ENCODE measurements around the gene SMARCAD1.

SMARCAD1 gene

GRCh38 chr4:94226763-94227162, 19.1 kb downstream of the SMARCAD1 start:
- Histone ChIP-seq H3K4me3 (no peak overlapping the region), H3K27ac (no peak overlapping the region)

GRCh38 chr4:94228493-94229216, 21.0 kb downstream of the SMARCAD1 start:
- Histone ChIP-seq H3K4me3 (no peak overlapping the region), H3K27ac (no peak overlapping the region)

GRCh38 chr4:94232519-94232918, 24.9 kb downstream of the SMARCAD1 start:
- H3K27ac ChIP-seq: no peak overlapping the region
- H3K4me3 ChIP-seq: no peak overlapping the region

GRCh38 chr4:94235825-94236224, 28.2 kb downstream of the SMARCAD1 start:
- no peak overlapping the region for H3K4me3 ChIP-seq
- no peak overlapping the region for H3K27ac ChIP-seq

- no peak overlapping the region for H3K27ac ChIP-seq
Measured at GRCh38 chr4:94237271-94237670, 29.6 kb downstream of the SMARCAD1 start.

GRCh38 chr4:94238160-94238559, 30.5 kb downstream of the SMARCAD1 start:
- Histone ChIP-seq H3K27ac (peak overlapping the region in 1 of 21 experiments; percentile 18), H3K4me3 (no peak overlapping the region)

More at GRCh38 chr4:94237271-94237670, 29.6 kb downstream of the SMARCAD1 start:
- no peak overlapping the region for H3K4me3 ChIP-seq

- Histone ChIP-seq H3K27ac (no peak overlapping the region), H3K4me3 (no peak overlapping the region)
Measured at GRCh38 chr4:94240384-94240783, 32.7 kb downstream of the SMARCAD1 start.

DNA sequence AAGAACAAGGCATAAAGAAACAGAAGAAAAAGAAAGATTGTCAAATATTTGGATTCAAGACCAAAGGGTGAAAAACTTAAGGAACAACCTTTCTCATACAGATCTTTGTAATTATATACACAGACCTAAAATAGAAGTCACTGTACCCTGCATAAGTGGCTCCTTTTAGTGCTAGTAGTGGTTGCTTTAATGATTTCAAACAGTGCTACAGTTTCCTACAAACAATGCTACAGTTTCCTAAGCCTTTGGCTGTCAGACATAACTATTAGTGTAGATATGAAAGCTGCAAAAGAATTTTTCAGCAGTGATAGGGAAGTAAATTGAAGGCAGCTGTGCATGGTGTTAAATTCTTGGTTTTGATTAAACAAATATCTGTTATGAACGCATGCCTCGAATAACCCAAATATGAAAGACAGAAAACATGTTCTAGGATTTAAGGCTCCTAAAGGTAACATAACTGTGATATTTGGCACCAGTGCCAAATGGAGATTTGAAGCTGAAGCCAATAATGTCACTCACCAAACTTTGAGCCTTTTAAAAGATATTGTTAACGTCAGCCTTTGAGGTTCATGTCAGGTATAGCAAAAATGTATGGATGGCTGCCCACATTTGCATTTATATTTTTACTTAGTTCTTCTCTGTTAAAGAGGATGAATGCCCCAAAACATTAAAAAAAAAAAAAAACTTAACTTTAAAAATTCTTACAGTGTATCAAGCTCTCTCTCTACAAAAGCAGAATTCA, 36.6 kb downstream of the SMARCAD1 start:
- Histone ChIP-seq H3K27ac (no peak overlapping the region), H3K4me3 (no peak overlapping the region)

GRCh38 chr4:94244829-94245185, 37.1 kb downstream of the SMARCAD1 start:
- no peak overlapping the region for H3K27ac ChIP-seq

DNA sequence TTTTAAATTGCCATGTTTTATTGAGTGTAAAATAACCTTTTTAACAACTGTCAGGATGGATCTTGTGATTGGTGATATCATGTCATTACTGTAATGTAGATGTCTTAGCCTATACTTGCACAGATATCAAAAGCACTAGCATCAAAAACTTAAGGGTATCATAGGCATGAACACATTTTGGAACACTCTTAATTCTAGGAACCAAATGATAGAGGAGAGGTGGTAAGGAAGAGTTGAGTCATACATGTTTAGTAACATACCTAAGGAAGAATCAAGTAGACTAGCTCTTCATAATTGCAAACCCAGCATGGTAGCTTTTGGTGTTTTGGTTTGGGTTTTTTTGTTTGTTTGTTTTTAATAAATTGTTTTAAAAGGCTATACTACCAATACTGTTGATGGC, 43.4 kb downstream of the SMARCAD1 start:
- Histone ChIP-seq H3K4me3 (no peak overlapping the region), H3K27ac (no peak overlapping the region)

More at GRCh38 chr4:94244829-94245185, 37.1 kb downstream of the SMARCAD1 start:
- H3K4me3 ChIP-seq: no peak overlapping the region

DNA sequence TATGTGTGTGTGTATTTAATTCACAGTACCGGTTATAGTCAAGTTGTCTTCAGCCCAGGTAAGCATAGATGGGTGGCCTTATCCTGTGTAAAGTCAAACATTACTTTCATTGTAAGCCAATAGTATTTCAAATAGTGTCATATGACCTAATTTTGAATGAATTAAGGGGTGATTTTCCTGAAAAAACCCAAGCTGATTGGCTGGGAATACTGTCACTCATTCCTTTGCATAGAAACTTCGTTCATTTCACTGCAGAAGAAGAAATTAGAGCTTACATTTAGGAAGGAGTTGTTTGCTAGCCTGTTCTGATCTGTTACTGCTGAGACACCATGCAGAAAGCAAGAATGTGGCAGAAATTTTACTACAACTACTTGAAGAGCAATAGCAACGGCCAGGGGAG, 45.4 kb downstream of the SMARCAD1 start:
- peak overlapping the region in 4 of 21 experiments; percentile 10 to 33 (median 14) for H3K27ac ChIP-seq
- H3K4me3 ChIP-seq: peak overlapping the region in 2 of 7 experiments; percentile 4 to 24

DNA sequence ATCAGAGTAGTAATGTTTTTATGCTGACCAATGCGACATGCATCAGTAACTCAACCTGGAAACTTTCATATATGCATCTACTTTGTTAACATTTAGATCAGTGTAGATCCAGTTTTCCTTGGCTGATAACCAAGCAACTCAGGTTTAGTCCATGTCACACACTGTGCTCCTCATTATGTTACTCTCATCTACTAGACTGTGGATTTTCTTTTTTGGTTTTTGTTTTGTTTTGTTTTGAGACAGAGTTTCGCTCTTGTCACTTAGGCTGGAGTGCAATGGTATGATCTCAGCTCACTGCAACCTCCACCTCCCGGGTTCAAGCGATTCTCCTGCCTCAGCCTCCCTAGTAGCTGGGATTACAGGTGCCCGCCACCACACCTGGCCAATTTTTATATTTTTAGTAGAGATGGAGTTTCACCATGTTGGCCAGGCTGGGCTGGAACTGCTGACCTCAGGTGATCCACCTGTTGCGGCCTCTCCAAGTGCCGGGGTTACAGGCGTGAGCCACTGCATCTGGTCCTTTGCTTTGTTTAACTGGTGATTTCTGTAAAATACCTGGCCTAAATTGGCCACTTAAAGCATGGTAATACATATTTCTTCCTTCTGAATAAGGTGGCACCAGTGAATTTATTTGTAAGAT, 48.6 kb downstream of the SMARCAD1 start:
- Histone ChIP-seq H3K27ac (no peak overlapping the region), H3K4me3 (no peak overlapping the region)

DNA sequence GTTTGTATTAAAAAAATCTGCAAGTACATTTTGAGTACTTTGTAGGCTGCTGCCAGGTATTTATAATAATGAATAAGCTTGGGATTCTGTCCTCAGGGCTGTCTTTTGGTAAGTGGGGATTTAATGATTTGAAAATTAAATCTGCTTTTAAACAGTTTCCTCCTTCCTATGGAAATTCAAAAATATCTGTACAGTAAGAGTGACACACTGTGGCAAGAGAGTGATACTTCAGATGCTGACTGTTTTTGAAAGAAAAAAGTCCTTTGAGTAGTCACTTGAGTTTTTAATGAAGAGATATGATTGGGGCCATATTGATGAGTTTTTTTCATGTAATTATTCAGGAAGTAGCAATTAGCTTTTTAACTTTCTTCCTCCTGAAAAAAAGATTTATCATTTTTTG, 49.2 kb downstream of the SMARCAD1 start:
- no peak overlapping the region for H3K4me3 ChIP-seq
- no peak overlapping the region for H3K27ac ChIP-seq

GRCh38 chr4:94262163-94263016, 54.7 kb downstream of the SMARCAD1 start:
- H3K4me3 ChIP-seq: no peak overlapping the region
- peak overlapping the region in 1 of 21 experiments; percentile 45 for H3K27ac ChIP-seq

DNA sequence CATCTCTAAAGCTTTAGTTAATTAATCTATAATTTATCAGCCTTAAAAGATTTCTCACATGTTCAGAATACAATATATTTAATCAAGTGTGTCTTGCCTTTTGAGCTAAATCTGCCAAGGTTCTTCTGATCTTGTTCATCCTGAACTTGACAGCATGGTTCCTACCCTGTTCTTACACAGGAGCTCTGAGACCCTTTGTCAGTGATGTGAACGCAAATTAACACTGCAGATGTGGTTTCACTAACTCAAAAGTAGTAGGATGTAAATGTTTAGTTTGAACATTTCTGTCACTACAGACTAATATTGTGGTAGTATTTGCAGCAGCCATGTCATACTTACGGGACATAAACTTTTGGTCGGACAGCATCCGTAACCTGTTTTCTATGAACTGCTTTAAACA, 59.4 kb downstream of the SMARCAD1 start:
- H3K27ac ChIP-seq: no peak overlapping the region
- H3K4me3 ChIP-seq: no peak overlapping the region

DNA sequence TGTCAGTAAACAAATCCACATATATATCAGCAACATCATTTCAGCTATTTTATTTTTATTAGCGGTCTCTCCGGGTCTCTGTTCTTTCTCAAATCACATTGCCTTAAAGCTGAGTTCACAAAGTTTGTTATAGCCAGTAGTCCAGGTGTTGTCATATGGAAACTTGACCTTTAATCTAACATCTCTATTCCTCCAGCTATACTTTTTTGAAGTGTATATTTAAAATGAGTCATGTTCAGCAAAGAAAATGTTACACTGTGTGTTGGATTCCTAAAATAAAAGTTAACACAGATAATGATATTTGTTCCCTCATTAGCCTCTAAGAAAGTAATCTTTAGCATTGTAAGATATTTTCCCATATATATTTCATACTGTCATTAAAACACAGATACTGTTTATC, 63.6 kb downstream of the SMARCAD1 start:
- H3K27ac ChIP-seq: no peak overlapping the region
- no peak overlapping the region for H3K4me3 ChIP-seq

DNA sequence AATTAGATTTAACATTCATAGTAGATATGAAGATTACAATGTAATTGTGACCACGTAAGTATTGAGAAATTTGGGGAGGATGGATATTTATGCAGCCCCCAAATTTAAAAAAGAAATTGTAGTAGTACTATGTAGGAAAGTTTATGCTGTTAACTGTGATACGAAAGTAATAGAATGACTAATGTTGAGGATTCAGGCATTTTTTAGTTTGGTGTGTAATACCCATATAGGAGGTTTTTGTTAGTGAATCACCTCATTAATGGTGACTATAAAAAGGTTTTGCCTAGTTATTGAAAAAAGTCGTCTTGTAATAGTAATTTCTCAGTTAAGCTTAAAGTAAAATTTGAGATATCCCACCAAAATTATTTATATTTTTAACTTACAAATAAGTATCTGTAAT, 67.2 kb downstream of the SMARCAD1 start:
- no peak overlapping the region for H3K27ac ChIP-seq
- no peak overlapping the region for H3K4me3 ChIP-seq

- no peak overlapping the region for H3K4me3 ChIP-seq
Measured at GRCh38 chr4:94276204-94276603, 68.5 kb downstream of the SMARCAD1 start.

DNA sequence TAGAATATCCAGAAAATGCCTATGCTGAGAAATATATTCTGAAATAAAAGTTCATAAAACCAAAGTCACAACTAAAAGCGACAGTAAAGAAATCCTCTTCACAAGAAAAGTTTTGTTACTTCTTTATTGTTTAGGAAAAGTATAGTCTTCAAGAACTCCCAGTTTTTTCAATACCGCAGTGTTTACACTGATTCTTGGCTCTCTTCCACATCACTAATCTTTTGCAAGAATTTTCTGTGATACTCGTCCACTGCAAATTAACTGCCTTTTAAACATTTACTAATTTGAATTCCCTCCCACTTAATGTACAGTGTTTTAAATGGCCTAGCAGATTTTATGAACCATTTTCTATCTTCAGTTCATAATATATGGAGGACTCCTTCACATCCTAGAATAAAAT, 69.9 kb downstream of the SMARCAD1 start:
- Histone ChIP-seq H3K4me3 (no peak overlapping the region), H3K27ac (no peak overlapping the region)

More at GRCh38 chr4:94276204-94276603, 68.5 kb downstream of the SMARCAD1 start:
- no peak overlapping the region for H3K27ac ChIP-seq

DNA sequence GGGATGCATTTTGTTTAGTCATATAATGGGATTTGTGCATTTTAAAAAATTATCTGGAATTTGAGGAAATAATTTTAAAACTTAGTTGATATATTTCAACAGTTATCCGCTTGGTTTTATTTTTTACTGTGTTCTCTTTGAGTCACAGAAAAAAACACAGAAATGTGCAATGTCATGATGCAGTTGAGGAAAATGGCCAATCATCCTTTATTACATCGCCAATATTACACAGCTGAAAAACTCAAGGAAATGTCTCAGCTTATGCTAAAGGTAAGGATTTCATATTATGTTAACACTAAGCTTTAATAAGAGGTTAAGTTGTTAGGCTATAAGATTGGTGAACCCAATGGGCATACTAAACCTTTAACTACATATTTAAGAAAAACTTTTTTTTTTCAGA, 71.1 kb downstream of the SMARCAD1 start:
- H3K4me3 ChIP-seq: no peak overlapping the region

More for the DNA sequence above, 71.1 kb downstream of the SMARCAD1 start:
- no peak overlapping the region for H3K27ac ChIP-seq
